GM04503 (cell line): ENCODE data around the gene TM2D3.
"Not testable (repeated sequence)": the region's sequence is repeated elsewhere in the genome, so short reads cannot be mapped to it uniquely, and the experiment has no call there.

Experiments used
- DNase-seq: peaks from one replicate; pipeline ENCODE4 v3.0.0-alpha.2; 2012; ENCODE audit warnings: low read depth

TM2D3 gene

GRCh38 chr15:101657171-101657570, 5.0 kb upstream of the TM2D3 start:
- no peak for DNase-seq

- not testable (repeated sequence) for DNase-seq
These were observed 2.6 kb upstream of the TM2D3 start for GRCh38 chr15:101654624-101655337.

- no peak for DNase-seq
These were observed 2.0 kb upstream of the TM2D3 start for GRCh38 chr15:101654171-101654570.

- peak; percentile 5 for DNase-seq
These were observed 727 bp upstream of the TM2D3 start for GRCh38 chr15:101652786-101653430.

- no peak for DNase-seq
These were observed 555 bp downstream of the TM2D3 start for GRCh38 chr15:101651554-101652097.

GRCh38 chr15:101650145-101650544, 2.0 kb downstream of the TM2D3 start:
- DNase-seq: no peak

- no peak for DNase-seq
These were observed 3.8 kb downstream of the TM2D3 start for GRCh38 chr15:101648356-101648755.

GRCh38 chr15:101647251-101647650, 4.9 kb downstream of the TM2D3 start:
- no peak for DNase-seq

GRCh38 chr15:101646672-101647071, 5.5 kb downstream of the TM2D3 start:
- DNase-seq: no peak

GRCh38 chr15:101642361-101642760, 9.8 kb downstream of the TM2D3 start:
- DNase-seq: no peak

- DNase-seq: no peak
These were observed 10.3 kb downstream of the TM2D3 start for GRCh38 chr15:101641894-101642293.

- DNase-seq: peak; percentile 29
These were observed 10.9 kb downstream of the TM2D3 start for GRCh38 chr15:101641129-101641764.

- no peak for DNase-seq
These were observed 12.5 kb downstream of the TM2D3 start for GRCh38 chr15:101639667-101640066.

GRCh38 chr15:101637919-101638318, 14.3 kb downstream of the TM2D3 start:
- DNase-seq: no peak

GRCh38 chr15:101637516-101637915, 14.7 kb downstream of the TM2D3 start:
- DNase-seq: no peak

- no peak for DNase-seq
These were observed 15.1 kb downstream of the TM2D3 start for GRCh38 chr15:101637038-101637437.

- no peak for DNase-seq
These were observed 16.0 kb downstream of the TM2D3 start for GRCh38 chr15:101635944-101636727.

GRCh38 chr15:101633356-101633755, 18.8 kb downstream of the TM2D3 start:
- DNase-seq: no peak

- not testable (repeated sequence) for DNase-seq
These were observed 25.5 kb downstream of the TM2D3 start for GRCh38 chr15:101626729-101627128.

- no peak for DNase-seq
These were observed 26.2 kb downstream of the TM2D3 start for GRCh38 chr15:101625980-101626379.

GRCh38 chr15:101625184-101625583, 27.0 kb downstream of the TM2D3 start:
- no peak for DNase-seq
